H7 (cell line): ENCODE measurements around the gene SERGEF. TPM values are rescaled to one million over a fixed set of nuclear protein-coding genes. Genes with fewer than 3 reads are reported as not detected.
A peak's percentile ranks its signal among the peaks of the same experiment; 100 is the strongest.

Source experiments
- DNase-seq: peaks from one replicate; pipeline ENCODE4 v3.0.0; 2012
- H3K27me3 ChIP-seq: 2 replicates; pipeline ENCODE4 v1.6.0; 2011; ENCODE audit warnings: mild to moderate bottlenecking, low read length; ENCODE audit not compliant: control insufficient read depth, insufficient read depth
- H3K36me3 ChIP-seq: replicated peaks from 2 replicates; pipeline ENCODE4 v1.5.1; 2011; ENCODE audit warnings: low read length; ENCODE audit not compliant: control insufficient read depth, insufficient read depth
- H3K4me3 ChIP-seq: 2 replicates; pipeline ENCODE4 v1.5.1; 2011; ENCODE audit warnings: low read depth, mild to moderate bottlenecking, control low read depth, low read length, moderate library complexity; ENCODE audit not compliant: insufficient read depth
- total RNA-seq: library from RNA; depleted of rRNA; stranded (reverse); fragments of >200 nt; shearing (Covaris generic); gene quantifications from 2 replicates; pipeline ENCODE4 v1.2.3, GENCODE V29; 2014

Gene SERGEF
- total RNA-seq, 1 experiment from 2014 or later = 16.5 TPM

DNA sequence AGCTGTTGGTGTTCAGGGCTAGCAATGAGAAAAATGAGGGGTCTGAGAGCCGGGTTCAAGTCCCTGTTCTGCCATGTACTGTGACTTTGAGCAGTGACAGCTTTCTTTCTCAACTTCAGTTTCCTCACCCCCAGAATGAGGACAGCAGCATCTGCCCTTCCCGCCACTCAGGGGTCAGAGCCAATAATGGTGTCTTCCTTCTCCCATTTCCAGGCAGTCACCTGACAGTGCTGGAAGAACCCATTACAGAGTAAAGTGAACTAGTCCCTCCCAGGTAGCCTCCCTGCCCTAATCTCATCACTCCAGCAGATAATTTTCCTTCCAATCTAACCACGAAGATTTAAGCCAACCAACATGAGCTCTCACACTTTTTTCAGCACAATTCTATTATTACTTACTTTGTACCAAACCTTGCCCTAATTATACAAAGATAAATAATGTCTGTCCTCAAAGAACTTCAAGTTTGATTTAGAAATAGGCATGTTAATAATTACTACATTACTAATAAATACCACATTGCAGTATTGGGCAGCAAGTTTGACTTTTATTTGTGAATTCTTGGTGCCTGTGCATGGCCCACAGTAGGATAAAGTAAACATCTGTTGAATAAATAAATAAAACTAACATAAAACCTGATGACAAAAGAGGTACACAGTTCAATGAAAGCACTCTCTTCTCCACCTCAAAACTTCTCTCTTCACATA lies 61.0 kb downstream of the SERGEF start:
- H3K27me3 ChIP-seq = no peaks in the 10 kb centered on the region
- H3K4me3 ChIP-seq = no peak overlapping the region
- no peaks in the 10 kb centered on the region; the same call in 1 of the 2 replicates for H3K36me3 ChIP-seq
- no peak for DNase-seq

- no peaks in the 10 kb centered on the region; the same call in 1 of the 2 replicates for H3K36me3 ChIP-seq
- no peak for DNase-seq
These were observed 62.2 kb downstream of the SERGEF start for GRCh38 chr11:17950644-17951043.

GRCh38 chr11:17948296-17948695 lies 64.6 kb downstream of the SERGEF start:
- Histone ChIP-seq H3K36me3 (no peaks in the 10 kb centered on the region), H3K27me3 (no peaks in the 10 kb centered on the region), H3K4me3 (no peak overlapping the region)
- DNase-seq = no peak

More at GRCh38 chr11:17950644-17951043, 62.2 kb downstream of the SERGEF start:
- H3K27me3 ChIP-seq = no peaks in the 10 kb centered on the region
- no peak overlapping the region for H3K4me3 ChIP-seq

DNA sequence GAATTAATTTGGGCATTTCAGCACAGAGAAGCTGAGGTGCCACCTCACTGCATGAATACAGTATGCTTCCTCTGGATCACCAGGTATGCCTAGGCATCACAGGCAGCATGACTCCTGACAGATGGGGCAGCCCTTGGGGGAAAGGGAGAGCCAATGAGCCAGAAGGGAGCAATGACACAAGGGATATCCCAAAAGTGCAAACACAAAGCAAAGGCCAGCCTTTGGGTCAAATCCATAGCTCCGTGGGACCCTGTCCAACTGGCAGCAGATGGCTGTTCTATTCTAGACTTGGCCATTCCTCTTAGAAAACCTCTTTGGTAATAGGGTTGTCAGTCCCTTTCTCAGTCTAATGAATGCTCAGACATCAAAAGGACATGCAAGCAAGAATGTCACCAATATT lies 73.3 kb downstream of the SERGEF start:
- no peaks in the 10 kb centered on the region for H3K27me3 ChIP-seq
- H3K36me3 ChIP-seq = no peaks in the 10 kb centered on the region
- DNase-seq = no peak
- no peak overlapping the region for H3K4me3 ChIP-seq

DNA sequence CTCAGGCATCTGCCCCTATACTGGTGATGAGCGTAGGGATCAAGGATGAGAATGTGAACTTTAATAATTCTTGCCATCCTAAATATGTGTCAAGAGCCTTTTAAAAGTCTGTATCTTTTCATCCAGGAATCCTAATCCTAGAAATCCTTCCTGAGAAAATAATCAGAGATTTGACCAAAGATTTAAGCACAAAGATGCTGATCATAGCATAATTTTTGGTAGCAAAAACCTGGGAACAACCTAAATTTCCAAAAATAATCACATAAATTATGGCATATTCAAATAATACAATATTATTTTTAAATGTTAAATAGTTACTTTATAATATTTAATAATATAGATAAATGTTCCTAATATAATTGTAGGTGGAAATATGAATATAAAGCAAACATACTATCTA lies 76.1 kb downstream of the SERGEF start:
- Histone ChIP-seq H3K36me3 (no peaks in the 10 kb centered on the region), H3K27me3 (no peaks in the 10 kb centered on the region), H3K4me3 (no peak overlapping the region)
- no peak for DNase-seq

DNA sequence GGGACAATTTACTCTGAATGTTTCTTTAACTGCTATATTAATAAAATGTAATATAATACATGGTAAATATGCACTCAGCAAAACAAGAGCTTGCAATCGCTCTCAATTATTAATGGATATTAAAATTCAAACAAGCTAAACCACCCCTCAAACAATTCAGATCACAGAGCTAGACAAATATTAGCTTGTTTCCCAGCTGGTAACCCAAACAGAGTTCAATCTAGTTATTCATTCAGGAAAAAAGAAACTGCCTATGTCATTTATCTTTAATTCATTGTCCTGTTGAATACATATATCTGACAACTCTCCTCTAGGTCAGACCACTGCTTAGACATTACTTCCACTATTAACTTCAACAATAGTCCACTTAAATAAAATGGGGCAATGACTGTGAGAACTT lies 78.7 kb downstream of the SERGEF start:
- DNase-seq = no peak
- Histone ChIP-seq H3K4me3 (no peak overlapping the region), H3K27me3 (no peaks in the 10 kb centered on the region), H3K36me3 (no peaks in the 10 kb centered on the region)

DNA sequence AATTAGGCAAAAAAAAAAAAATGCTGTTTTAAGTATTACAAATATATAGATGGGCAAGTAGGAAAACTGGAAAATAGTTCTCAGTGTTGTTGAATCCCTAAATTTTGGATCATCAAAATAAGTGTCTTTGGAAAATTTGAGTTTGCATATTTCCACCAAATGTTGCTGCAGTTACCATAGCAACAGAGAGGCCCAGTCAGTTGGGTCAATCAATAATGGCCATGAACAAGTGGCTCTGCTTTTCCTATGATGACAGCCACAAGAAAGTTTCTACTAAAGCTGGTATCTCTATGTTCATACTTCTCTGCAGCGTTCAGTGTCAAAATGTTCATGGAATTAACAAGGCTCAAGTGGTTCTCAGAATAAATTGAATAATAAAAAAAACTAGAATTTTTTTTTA lies 79.1 kb downstream of the SERGEF start:
- no peaks in the 10 kb centered on the region for H3K36me3 ChIP-seq
- H3K4me3 ChIP-seq = no peak overlapping the region
- no peak for DNase-seq
- H3K27me3 ChIP-seq = no peaks in the 10 kb centered on the region

GRCh38 chr11:17932472-17932871 lies 80.4 kb downstream of the SERGEF start:
- Histone ChIP-seq H3K27me3 (no peaks in the 10 kb centered on the region), H3K4me3 (no peak overlapping the region), H3K36me3 (no peaks in the 10 kb centered on the region)
- peak; percentile 13 for DNase-seq

DNA sequence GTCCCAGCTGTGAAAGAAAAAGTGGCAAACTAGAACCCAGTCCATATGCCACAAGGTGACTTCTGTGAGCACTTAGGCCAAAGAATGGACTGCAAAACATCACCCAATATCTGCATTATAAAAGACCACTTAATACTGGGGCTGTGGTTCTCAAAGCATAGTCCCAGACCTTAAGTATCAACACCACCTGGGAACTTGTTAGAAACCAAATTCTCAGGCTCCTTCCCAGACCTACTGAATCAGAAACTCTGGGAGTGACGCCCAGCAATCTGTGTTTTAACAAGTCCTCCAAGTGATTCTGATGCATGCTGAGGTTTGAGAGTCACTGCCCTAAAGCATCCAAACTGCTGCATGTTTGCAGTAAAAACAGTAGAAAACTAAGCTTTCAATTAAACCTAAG lies 81.3 kb downstream of the SERGEF start:
- no peaks in the 10 kb centered on the region for H3K27me3 ChIP-seq
- no peak for DNase-seq
- no peak overlapping the region for H3K4me3 ChIP-seq
- H3K36me3 ChIP-seq = no peaks in the 10 kb centered on the region

- no peak for DNase-seq
- no peaks in the 10 kb centered on the region for H3K27me3 ChIP-seq
- no peak overlapping the region for H3K4me3 ChIP-seq
- H3K36me3 ChIP-seq = no peaks in the 10 kb centered on the region
These were observed 82.2 kb downstream of the SERGEF start for GRCh38 chr11:17930544-17931125.

- H3K4me3 ChIP-seq = no peak overlapping the region
- no peaks in the 10 kb centered on the region for H3K27me3 ChIP-seq
- no peak for DNase-seq
- no peaks in the 10 kb centered on the region for H3K36me3 ChIP-seq
These were observed 83.7 kb downstream of the SERGEF start for GRCh38 chr11:17929171-17929570.

- no peaks in the 10 kb centered on the region for H3K36me3 ChIP-seq
- no peak for DNase-seq
These were observed 85.0 kb downstream of the SERGEF start for GRCh38 chr11:17927681-17928343.

GRCh38 chr11:17927041-17927440 lies 85.8 kb downstream of the SERGEF start:
- DNase-seq = no peak
- Histone ChIP-seq H3K36me3 (no peaks in the 10 kb centered on the region), H3K4me3 (no peak overlapping the region), H3K27me3 (no peaks in the 10 kb centered on the region)

More at GRCh38 chr11:17927681-17928343, 85.0 kb downstream of the SERGEF start:
- Histone ChIP-seq H3K27me3 (no peaks in the 10 kb centered on the region), H3K4me3 (no peak overlapping the region)

GRCh38 chr11:17924713-17925112 lies 88.1 kb downstream of the SERGEF start:
- DNase-seq = no peak
- H3K4me3 ChIP-seq = no peak overlapping the region
- H3K27me3 ChIP-seq = no peaks in the 10 kb centered on the region

DNA sequence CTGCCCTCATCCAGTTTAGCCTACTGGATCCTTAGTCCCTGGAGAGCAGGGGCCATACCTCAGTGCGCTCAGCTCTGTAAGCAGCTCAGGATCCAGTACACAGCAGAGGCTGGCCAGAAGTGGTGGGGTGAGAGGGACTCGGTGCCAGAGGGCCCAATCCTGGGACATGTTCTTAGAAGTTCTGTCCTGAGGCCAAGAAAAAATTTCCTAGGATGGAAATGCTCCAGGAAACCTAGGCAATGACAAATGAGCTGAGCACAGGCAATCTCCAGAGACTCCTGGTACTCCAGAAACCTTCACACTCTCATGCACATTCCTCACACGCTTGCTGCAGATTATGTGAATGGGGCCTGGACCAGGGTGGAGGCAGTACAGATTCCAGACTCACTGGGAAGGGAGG lies 89.6 kb downstream of the SERGEF start:
- no peaks in the 10 kb centered on the region for H3K36me3 ChIP-seq
- H3K27me3 ChIP-seq = no peaks in the 10 kb centered on the region
- no peak overlapping the region for H3K4me3 ChIP-seq
- DNase-seq = no peak

More at GRCh38 chr11:17924713-17925112, 88.1 kb downstream of the SERGEF start:
- H3K36me3 ChIP-seq = no peaks in the 10 kb centered on the region
